Spleen (tissue), 7 donors: ENCODE measurements around the gene SNRPA1.

Experiments
- CTCF ChIP-seq, 11 experiments: fragments of 200-600 bp in 7 of 11; fragments of 450-650 bp in 4 of 11; sonication (generic) in 4 of 11; IDR thresholded peaks in 8 of 11; conservative IDR thresholded peaks in 3 of 11; 1 replicate in 7 of 11; 2 replicates in 4 of 11; pipeline versions ENCODE4 v1.4.0 to v1.8.0; 2016 to 2021; ENCODE audit warnings: antibody characterized with exemption in 11 of 11, inconsistent platforms in 4 of 11, mild to moderate bottlenecking in 1 of 11
- POLR2A ChIP-seq, 3 donors: fragments of 450-650 bp; IDR thresholded peaks; one replicate each; pipeline ENCODE4 v1.5.1; 2017; ENCODE audit warnings: antibody characterized with exemption in 3 of 3, mild to moderate bottlenecking in 1 of 3
- donor health status: DM: no; HTN: no; CAD: no; lungs with moderate emphysema.
- donor health status: DM: no; HTN: no; CAD: no.
- donor health status: DM: no; HTN: no; CAD: no.

- TF ChIP-seq CTCF (IDR thresholded peaks at IDR 0.05 in 8 of 11, conservative IDR thresholded peaks at IDR 0.05 in 3 of 11) (no peak), POLR2A (IDR thresholded peaks at IDR 0.05) (no peak)
Measured at GRCh38 chr15:101246824-101247745, 48.0 kb downstream of the SNRPA1 start.
